Activated CD4-positive, alpha-beta T cell treated with anti-CD3 and anti-CD28 coated beads for 24 hours (primary cell): ENCODE measurements around the gene PCDH12.
A peak's percentile ranks its signal among the peaks of the same experiment; 100 is the strongest.

Experiments used
- DNase-seq, 2 donors: peaks; one replicate each; pipeline ENCODE4 v3.0.0-alpha.2; 2020; ENCODE audit warnings: low read depth in 2 of 2

PCDH12 gene

GRCh38 chr5:141958113-141958512 lies at the start of gene PCDH12:
Gene PCDH12 (minus strand): TSS chr5:141958202. CDS start chr5:141957851, 351 bp downstream.
- DNase-seq = no peak

DNA sequence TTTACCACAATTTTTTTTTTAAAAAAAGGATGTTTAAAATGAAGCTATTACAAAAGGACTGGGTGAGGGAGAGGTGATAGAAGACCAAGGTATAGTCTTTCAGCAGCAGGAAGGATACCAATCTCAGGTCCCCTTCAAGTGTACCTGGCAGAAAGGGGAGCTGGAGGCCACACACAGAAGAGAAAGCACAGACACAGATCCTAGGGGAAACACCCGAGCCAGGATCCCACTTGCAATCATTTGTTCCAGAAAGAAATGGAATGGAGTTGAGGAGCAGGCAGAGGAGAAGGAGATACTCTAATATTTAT lies 49.2 kb upstream of the PCDH12 start:
- no peak for DNase-seq

DNA sequence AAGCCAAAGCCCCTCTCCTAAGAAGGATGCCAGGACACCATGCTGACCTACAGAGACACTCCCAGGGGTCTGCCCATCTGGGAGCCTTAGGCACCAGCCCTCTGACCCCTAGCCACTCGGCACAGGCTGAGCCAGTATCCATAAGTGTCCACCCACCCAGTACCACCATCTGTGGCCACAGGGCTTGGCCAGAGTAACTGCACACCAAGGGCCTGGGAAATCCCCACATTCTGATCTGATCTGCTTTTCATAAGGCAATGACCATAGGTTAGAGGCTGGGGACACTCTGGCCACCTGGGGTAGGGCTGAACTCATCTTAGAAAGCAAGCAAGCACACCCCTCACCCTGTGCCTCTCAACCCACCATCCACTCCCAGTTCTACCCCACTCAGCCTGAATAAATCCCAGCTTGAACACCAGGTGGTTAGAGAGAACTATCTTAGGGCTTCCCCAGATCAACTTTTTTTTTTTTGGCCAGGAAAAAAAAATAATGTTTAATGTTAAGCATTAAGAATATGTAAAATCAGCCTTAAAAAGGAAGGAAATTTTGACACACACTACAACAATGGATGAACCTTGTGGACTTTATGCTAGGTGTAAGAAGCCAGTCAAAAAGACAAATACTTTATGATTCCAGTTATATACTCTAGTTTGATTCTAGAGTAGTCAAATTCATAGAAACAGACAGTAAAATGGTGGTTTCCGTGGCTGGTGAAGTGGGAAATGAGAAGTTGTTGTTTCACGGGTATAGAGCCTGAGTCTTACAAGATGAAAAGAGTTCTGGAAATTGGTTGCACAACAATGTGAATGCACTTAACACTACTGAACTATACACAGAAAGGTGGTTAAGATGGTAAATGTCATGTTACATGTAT lies 48.6 kb upstream of the PCDH12 start:
- DNase-seq = no peak

DNA sequence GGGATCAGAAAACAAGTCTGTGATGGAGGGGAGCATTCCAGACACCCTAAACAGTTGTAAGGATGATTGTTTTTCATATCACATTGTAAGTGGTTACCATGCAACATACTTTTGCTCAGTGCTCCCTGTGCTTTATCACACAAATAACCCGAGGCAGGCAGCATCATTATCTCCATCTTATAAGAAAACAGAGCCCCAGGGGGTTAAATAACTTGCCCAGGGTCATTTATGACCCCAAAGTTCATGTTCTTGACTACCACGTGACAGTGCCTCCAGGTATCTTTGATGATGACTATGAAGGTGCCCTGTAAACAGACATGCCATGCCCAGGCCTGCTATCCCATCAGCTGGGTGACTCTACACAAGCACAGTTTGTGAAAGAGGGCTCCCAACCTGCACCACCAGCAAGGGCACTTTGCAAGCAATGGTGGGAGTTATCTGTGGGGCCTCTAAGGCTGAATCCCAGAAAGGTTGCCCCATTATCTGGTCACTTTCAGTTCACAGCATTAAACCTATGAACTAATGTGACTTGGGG lies 45.3 kb upstream of the PCDH12 start:
- no peak for DNase-seq

- no peak for DNase-seq
These were observed 42.9 kb upstream of the PCDH12 start for GRCh38 chr5:142000704-142001484.

GRCh38 chr5:142000173-142000572 lies 42.2 kb upstream of the PCDH12 start:
- no peak for DNase-seq

GRCh38 chr5:141997358-141997960 lies 39.5 kb upstream of the PCDH12 start:
- no peak for DNase-seq

DNA sequence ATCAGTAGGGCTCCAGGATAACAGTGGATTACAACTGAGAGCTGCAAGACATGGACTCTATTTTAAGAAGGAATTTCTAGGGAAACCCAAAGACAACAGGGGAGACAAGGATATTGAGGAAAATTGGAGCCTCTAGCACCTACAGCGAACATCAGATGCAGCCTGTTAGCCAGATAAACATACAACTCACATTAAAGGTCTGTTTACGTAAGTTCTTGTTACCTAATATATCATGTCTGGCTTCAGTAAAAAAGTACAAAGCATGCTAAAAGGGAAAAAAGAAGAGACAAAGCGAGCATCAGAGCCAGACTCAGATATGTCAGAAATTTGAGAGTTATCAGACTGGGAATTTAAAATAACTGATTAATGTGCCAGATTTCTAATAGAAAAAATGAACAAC lies 37.7 kb upstream of the PCDH12 start:
- DNase-seq = no peak

GRCh38 chr5:141994511-141995136 lies 36.6 kb upstream of the PCDH12 start:
- no peak for DNase-seq

DNA sequence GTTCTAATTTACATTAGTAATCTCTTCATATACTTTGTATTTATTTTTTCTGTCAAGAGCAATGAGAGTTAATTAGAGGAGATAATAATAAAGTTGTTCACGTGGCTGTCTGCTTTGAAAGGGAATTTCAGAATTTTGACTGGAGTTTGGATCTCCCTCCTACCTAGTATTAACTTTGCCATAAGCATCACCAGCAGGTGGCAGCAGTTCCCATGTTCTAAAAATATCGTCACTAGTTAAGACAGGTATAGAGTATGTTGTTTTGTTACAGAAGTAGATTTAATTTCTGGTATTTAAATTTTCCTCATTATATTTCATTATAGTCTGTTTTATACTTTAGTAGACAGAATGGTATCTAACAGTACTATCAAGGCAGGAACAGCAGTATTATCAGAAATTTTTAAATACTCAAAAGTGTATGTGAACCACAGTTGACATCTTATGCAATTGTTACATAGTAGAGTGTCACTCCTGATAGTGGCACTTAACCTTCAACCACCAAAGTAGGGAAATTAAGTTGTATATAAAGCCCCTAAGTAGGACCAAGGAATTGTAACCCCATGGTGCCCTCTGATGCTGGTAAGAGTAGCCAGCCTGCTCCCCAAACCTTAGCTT lies 34.5 kb upstream of the PCDH12 start:
- DNase-seq = peak; percentile 72 to 73

DNA sequence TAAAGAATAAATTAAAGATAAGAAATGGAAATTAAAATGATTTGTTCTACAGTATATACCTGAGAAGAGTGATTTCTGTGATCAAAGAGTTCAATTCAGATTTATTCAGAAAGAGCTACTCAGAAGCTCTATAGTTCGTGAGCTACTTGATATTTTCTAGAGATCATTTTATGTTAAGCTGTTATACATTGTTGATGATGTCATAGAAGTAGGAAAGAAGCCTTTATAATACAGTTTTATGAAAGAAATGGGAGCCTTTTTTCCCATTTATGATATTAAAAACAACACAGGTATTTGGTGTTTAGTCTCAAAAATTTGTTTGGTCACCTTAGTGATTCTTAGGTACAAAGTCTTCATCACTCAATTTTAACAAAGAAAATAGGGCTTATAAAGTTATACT lies 31.7 kb upstream of the PCDH12 start:
- no peak for DNase-seq

GRCh38 chr5:141986072-141986471 lies 28.1 kb upstream of the PCDH12 start:
- DNase-seq = no peak

GRCh38 chr5:141982626-141983025 lies 24.6 kb upstream of the PCDH12 start:
- no peak for DNase-seq

GRCh38 chr5:141978389-141978788 lies 20.4 kb upstream of the PCDH12 start:
- DNase-seq = no peak

- DNase-seq = no peak
These were observed 18.2 kb upstream of the PCDH12 start for GRCh38 chr5:141976176-141976575.

DNA sequence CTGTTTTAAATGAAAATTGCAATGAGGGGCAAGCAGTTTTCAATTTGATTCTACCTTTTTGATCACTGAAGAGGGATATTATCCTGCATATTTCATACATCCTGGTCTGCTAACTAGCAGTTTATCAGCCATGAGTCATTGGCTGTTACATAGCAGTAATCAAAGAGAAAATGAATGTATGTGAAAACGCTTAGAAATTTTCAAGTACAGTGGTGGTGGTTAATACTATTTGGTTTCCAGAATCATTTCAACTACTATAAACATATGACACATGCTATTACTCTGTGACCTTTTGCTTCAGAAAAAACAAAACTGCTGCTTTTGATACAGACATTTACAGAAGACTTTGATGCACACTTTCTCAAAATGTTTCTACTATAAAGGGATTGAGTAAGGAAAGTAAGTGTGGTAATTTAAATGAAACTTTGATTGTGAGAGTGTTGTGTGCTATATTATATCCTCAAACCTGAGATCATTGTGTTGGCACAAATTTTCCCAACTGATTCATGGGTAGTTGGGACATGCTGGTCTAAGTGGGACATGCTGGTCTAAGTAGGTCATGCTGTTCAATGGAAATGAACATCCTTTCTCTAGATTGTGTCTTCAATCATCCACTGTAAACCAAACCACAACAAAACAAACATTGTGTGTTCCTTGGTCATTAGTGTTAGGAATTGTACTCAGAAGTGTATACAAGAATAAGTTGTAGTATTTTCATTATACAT lies 16.0 kb upstream of the PCDH12 start:
- no peak for DNase-seq

DNA sequence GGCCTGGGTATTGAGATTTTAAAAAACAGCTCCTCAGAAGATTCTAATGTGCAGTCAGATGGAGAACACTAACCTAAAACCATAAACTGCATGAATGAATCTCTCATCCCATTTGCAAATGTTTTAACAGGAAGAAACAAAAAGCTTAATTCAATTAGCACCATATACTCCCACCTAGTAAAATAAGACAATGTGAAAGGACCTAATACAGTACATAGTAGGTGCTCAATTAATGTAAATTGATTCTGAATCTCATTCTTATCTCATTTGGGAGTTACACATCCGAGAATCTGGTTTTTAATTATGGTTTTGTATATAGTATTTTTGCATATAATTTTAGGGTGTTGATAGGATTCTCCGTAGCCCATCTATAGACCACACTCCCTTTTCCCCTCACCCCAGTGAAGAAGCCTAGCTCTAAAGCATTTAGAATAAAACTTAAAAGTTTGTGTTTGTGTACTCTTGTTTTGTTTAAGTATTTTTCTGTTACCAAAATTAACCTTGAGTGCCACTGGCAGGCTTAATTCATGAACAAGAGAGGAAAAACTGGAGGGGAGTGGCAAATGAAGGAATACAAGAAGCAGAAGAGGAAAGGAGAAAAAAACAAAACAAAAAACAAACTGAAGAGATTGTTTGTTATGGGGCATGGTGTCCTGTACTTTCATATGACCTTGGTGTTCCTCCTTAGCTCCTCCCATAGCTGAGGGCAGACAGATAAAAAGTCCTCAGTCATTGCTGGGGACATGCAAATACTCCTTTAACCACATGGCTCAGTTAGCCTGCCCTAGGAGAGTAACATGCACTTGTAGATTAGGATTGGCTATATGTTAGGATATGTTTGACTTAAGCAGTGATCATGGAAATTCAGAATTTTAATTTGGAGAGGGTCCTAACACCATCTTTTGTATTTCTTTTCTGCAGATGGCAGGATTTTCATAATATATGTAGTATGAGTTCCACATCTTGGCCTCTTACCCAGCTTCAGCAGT lies 12.1 kb upstream of the PCDH12 start:
- DNase-seq = no peak

GRCh38 chr5:141968914-141969608 lies 11.1 kb upstream of the PCDH12 start, which contains the start of gene RNF14:
Gene RNF14 (plus strand): TSS chr5:141969105. CDS start chr5:141973589, 4,484 bp downstream.
- DNase-seq = peak; percentile 89 to 92

GRCh38 chr5:141966963-141967333 lies 8.9 kb upstream of the PCDH12 start:
- no peak for DNase-seq
